ENCODE data around the gene ATP6V0A1.
"Not testable (repeated sequence)": the region's sequence is repeated elsewhere in the genome, so short reads cannot be mapped to it uniquely, and the experiment has no call there.

The ATP6V0A1 gene

GRCh38 chr17:42553161-42553818 lies 94.6 kb downstream of the ATP6V0A1 start:
- Histone ChIP-seq H3K27ac (ENCODE audit: low read depth, low read length) (no peak overlapping the region), H3K27me3 (ENCODE audit: control insufficient read depth, insufficient read depth, low read length) (peaks cover 4% of the 10 kb centered on the region; the same call in 1 of the 2 replicates), H3K36me3 (ENCODE audit: control insufficient read depth, insufficient read depth, low read length) (no peaks in the 10 kb centered on the region), H3K9me3 (ENCODE audit: control insufficient read depth, insufficient read depth, low read length) (no peaks in the 10 kb centered on the region), H3K4me1 (ENCODE audit: control insufficient read depth, insufficient read depth, low read length) (peaks cover 9% of the 10 kb centered on the region), H3K4me3 (ENCODE audit: low read depth, low read length) (no peak overlapping the region), H3K9ac (ENCODE audit: low read depth, low read length) (no peak overlapping the region)

- Histone ChIP-seq H3K27ac (ENCODE audit: low read depth, low read length) (peak overlapping the region; percentile 86), H3K27me3 (ENCODE audit: control insufficient read depth, insufficient read depth, low read length) (peaks cover 2% of the 10 kb centered on the region; the same call in 1 of the 2 replicates), H3K4me3 (ENCODE audit: low read depth, low read length) (peak overlapping the region; percentile 99), H3K36me3 (ENCODE audit: control insufficient read depth, insufficient read depth, low read length) (no peaks in the 10 kb centered on the region), H3K9me3 (ENCODE audit: control insufficient read depth, insufficient read depth, low read length) (no peaks in the 10 kb centered on the region), H3K9ac (ENCODE audit: low read depth, low read length) (peak overlapping the region; percentile 86; the same call in 1 of the 2 replicates), H3K4me1 (ENCODE audit: control insufficient read depth, insufficient read depth, low read length) (peaks cover 7% of the 10 kb centered on the region)
Observed at GRCh38 chr17:42553866-42554249, 95.2 kb downstream of the ATP6V0A1 start.

GRCh38 chr17:42554250-42555121 lies 95.8 kb downstream of the ATP6V0A1 start:
- Histone ChIP-seq H3K4me1 (ENCODE audit: control insufficient read depth, insufficient read depth, low read length) (peaks cover 5% of the 10 kb centered on the region), H3K9me3 (ENCODE audit: control insufficient read depth, insufficient read depth, low read length) (no peaks in the 10 kb centered on the region), H3K27ac (ENCODE audit: low read depth, low read length) (peak overlapping the region; percentile 86), H3K27me3 (ENCODE audit: control insufficient read depth, insufficient read depth, low read length) (no peaks in the 10 kb centered on the region), H3K4me3 (ENCODE audit: low read depth, low read length) (peak overlapping the region; percentile 99), H3K36me3 (ENCODE audit: control insufficient read depth, insufficient read depth, low read length) (no peaks in the 10 kb centered on the region), H3K9ac (ENCODE audit: low read depth, low read length) (peak overlapping the region; percentile 86)

GRCh38 chr17:42555122-42555622 lies 96.5 kb downstream of the ATP6V0A1 start:
- no peaks in the 10 kb centered on the region for H3K36me3 ChIP-seq (ENCODE audit: control insufficient read depth, insufficient read depth, low read length)
- H3K4me3 ChIP-seq (ENCODE audit: low read depth, low read length): peak overlapping the region; percentile 99
- H3K4me1 ChIP-seq (ENCODE audit: control insufficient read depth, insufficient read depth, low read length): peaks cover 5% of the 10 kb centered on the region
- H3K27me3 ChIP-seq (ENCODE audit: control insufficient read depth, insufficient read depth, low read length): no peaks in the 10 kb centered on the region
- H3K9ac ChIP-seq (ENCODE audit: low read depth, low read length): peak overlapping the region; percentile 86
- H3K9me3 ChIP-seq (ENCODE audit: control insufficient read depth, insufficient read depth, low read length): no peaks in the 10 kb centered on the region
- peak overlapping the region; percentile 86 for H3K27ac ChIP-seq (ENCODE audit: low read depth, low read length)

GRCh38 chr17:42555961-42556617 lies 97.4 kb downstream of the ATP6V0A1 start:
- H3K27ac ChIP-seq (ENCODE audit: low read depth, low read length); H3K36me3 ChIP-seq (ENCODE audit: control insufficient read depth, insufficient read depth, low read length); H3K27me3 ChIP-seq (ENCODE audit: control insufficient read depth, insufficient read depth, low read length); H3K9me3 ChIP-seq (ENCODE audit: control insufficient read depth, insufficient read depth, low read length); H3K9ac ChIP-seq (ENCODE audit: low read depth, low read length); H3K4me3 ChIP-seq (ENCODE audit: low read depth, low read length); H3K4me1 ChIP-seq (ENCODE audit: control insufficient read depth, insufficient read depth, low read length): not testable (repeated sequence)

- Histone ChIP-seq H3K9me3 (ENCODE audit: control insufficient read depth, insufficient read depth, low read length) (no peaks in the 10 kb centered on the region), H3K4me1 (ENCODE audit: control insufficient read depth, insufficient read depth, low read length) (peaks cover 3% of the 10 kb centered on the region), H3K4me3 (ENCODE audit: low read depth, low read length) (no peak overlapping the region), H3K27me3 (ENCODE audit: control insufficient read depth, insufficient read depth, low read length) (no peaks in the 10 kb centered on the region), H3K27ac (ENCODE audit: low read depth, low read length) (no peak overlapping the region), H3K36me3 (ENCODE audit: control insufficient read depth, insufficient read depth, low read length) (peaks cover under 1% of the 10 kb centered on the region; the same call in 1 of the 2 replicates), H3K9ac (ENCODE audit: low read depth, low read length) (no peak overlapping the region)
Observed at GRCh38 chr17:42559075-42559474, 100.4 kb downstream of the ATP6V0A1 start.

GRCh38 chr17:42560246-42560645 lies 101.6 kb downstream of the ATP6V0A1 start:
- H3K27ac ChIP-seq (ENCODE audit: low read depth, low read length): no peak overlapping the region
- no peaks in the 10 kb centered on the region for H3K9me3 ChIP-seq (ENCODE audit: control insufficient read depth, insufficient read depth, low read length)
- H3K4me3 ChIP-seq (ENCODE audit: low read depth, low read length): no peak overlapping the region
- H3K27me3 ChIP-seq (ENCODE audit: control insufficient read depth, insufficient read depth, low read length): no peaks in the 10 kb centered on the region
- H3K36me3 ChIP-seq (ENCODE audit: control insufficient read depth, insufficient read depth, low read length): peaks cover 12% of the 10 kb centered on the region
- peaks cover 3% of the 10 kb centered on the region for H3K4me1 ChIP-seq (ENCODE audit: control insufficient read depth, insufficient read depth, low read length)
- no peak overlapping the region for H3K9ac ChIP-seq (ENCODE audit: low read depth, low read length)

- H3K27ac ChIP-seq (ENCODE audit: low read depth, low read length): peak within 1 kb of the TSS; percentile 85
Observed at GRCh38 chr17:42561897-42562387, 103.3 kb downstream of the ATP6V0A1 start, which contains the start of gene COASY. TSS of gene COASY (plus strand) at chr17:42562148. CDS start at chr17:42562623, 475 bp downstream.

GRCh38 chr17:42562388-42563142 lies 103.9 kb downstream of the ATP6V0A1 start:
- Histone ChIP-seq H3K36me3 (ENCODE audit: control insufficient read depth, insufficient read depth, low read length) (peaks cover 22% of the 10 kb centered on the region), H3K9ac (ENCODE audit: low read depth, low read length) (peak overlapping the region; percentile 78), H3K27ac (ENCODE audit: low read depth, low read length) (peak overlapping the region; percentile 85), H3K4me3 (ENCODE audit: low read depth, low read length) (peak overlapping the region; percentile 94), H3K4me1 (ENCODE audit: control insufficient read depth, insufficient read depth, low read length) (peaks cover 7% of the 10 kb centered on the region; the same call in 1 of the 2 replicates), H3K27me3 (ENCODE audit: control insufficient read depth, insufficient read depth, low read length) (no peaks in the 10 kb centered on the region), H3K9me3 (ENCODE audit: control insufficient read depth, insufficient read depth, low read length) (no peaks in the 10 kb centered on the region)

More at GRCh38 chr17:42561897-42562387, 103.3 kb downstream of the ATP6V0A1 start, which contains the start of gene COASY:
- Histone ChIP-seq H3K36me3 (ENCODE audit: control insufficient read depth, insufficient read depth, low read length) (peaks cover 22% of the 10 kb centered on the region), H3K27me3 (ENCODE audit: control insufficient read depth, insufficient read depth, low read length) (no peaks in the 10 kb centered on the region), H3K4me1 (ENCODE audit: control insufficient read depth, insufficient read depth, low read length) (peaks cover 6% of the 10 kb centered on the region; the same call in 1 of the 2 replicates), H3K9ac (ENCODE audit: low read depth, low read length) (peak within 1 kb of the TSS; percentile 78), H3K9me3 (ENCODE audit: control insufficient read depth, insufficient read depth, low read length) (no peaks in the 10 kb centered on the region), H3K4me3 (ENCODE audit: low read depth, low read length) (peak within 1 kb of the TSS; percentile 94)

GRCh38 chr17:42563143-42563509 lies 104.4 kb downstream of the ATP6V0A1 start:
- Histone ChIP-seq H3K9me3 (ENCODE audit: control insufficient read depth, insufficient read depth, low read length) (no peaks in the 10 kb centered on the region), H3K27ac (ENCODE audit: low read depth, low read length) (no peak overlapping the region), H3K36me3 (ENCODE audit: control insufficient read depth, insufficient read depth, low read length) (peaks cover 22% of the 10 kb centered on the region), H3K27me3 (ENCODE audit: control insufficient read depth, insufficient read depth, low read length) (no peaks in the 10 kb centered on the region), H3K4me3 (ENCODE audit: low read depth, low read length) (peak overlapping the region; percentile 94), H3K9ac (ENCODE audit: low read depth, low read length) (no peak overlapping the region), H3K4me1 (ENCODE audit: control insufficient read depth, insufficient read depth, low read length) (peaks cover 8% of the 10 kb centered on the region; the same call in 1 of the 2 replicates)

Measured in HUES48 (cell line).